Activated naive CD8-positive, alpha-beta T cell treated with anti-CD3 and anti-CD28 coated beads, Interleukin-2, amount 50 U/mL, for 16 hours (primary cell): ENCODE results near the gene CELF5.

ENCODE experiments used
- DNase-seq: peaks from one replicate; pipeline ENCODE4 v3.0.0-alpha.2; 2020; ENCODE audit warnings: low read depth, low spot score

The CELF5 gene

GRCh38 chr19:3343619-3344502 lies 119.4 kb downstream of the CELF5 start:
- DNase-seq = no peak

DNA sequence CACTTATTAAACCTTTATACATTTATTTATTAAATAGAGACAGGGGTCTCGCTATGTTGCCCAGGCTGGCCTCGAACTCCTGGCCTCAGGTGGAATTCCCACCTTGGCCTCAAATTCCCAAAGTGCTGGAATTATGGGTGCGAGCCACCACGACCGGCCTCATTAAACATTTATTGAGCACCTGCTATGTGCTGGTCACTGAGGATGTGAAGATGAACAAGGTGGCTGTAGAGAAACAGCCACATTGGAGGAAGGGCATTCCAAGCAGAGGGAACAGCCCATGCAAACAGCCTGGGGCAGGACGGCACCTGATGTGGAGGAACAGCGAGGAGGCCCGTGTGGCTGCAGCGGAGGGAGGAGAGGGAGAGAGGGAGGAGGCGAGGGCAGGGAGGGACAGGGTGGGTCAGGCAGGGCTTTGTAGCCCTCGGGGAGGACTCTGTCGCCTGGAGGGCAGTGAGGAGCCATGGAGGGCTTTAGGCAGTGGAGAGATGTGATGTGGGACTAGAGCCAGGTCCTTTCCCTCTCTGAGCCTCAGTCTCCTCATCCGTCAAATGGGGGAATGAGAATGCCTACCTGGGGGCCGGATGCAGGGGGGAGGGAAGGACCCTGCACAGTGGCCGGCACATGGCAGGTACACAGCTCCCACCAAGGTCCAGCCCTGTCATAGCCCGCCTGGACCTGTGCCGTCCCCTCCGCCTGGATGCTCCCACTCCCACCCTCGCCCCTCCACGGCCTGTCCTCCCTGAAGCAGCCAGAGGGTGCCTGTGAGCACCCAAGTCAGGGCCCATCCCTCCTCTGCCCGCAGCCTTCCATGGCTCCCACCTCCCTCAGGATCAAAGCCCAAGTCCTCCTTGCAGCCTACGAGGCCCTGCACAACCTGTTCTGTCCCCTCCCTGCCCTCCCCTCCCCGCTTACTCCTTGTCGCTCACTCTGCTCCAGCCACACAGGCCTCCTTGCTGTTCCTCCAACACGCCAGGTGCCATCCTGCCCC lies 120.4 kb downstream of the CELF5 start:
- DNase-seq = no peak

DNA sequence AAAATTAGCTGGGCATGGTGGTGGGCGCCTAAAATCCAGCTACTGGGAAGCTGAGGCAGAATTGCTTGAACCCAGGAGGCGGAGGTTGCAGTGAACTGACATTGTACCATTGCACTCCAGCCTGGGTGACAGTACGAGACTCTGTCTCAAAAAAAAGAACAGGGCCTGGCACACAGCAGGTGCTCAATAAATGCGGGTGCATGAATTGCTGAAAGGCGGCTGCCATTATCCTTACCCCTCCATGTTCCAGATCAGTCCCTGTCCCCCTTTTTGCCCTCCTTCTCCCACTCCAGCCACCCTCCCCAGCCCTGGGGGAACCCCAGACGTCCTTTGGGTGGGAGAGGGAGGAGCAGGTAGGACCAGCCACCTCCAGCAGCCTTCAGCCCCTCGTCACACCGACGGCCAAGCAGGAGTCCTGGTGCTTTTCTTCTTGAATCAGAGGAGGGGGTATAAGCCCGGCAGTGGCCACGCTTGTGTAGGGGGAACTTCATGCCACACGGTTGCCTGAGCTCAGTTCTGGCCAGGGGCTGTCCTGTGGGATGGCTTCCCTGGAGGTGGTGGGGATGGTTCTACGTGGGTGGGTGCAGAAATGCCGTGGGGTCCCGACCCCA lies 121.5 kb downstream of the CELF5 start:
- no peak for DNase-seq
